RPMI7951 (cell line): ENCODE results near the gene GPRC5B. TPM values are rescaled to one million over a fixed set of nuclear protein-coding genes. Genes with fewer than 3 reads are reported as not detected.
A peak's percentile ranks its signal among the peaks of the same experiment; 100 is the strongest.

ENCODE experiments used
- DNase-seq: peaks from one replicate; pipeline ENCODE4 v3.0.0-alpha.2; 2012; ENCODE audit warnings: low read depth
- total RNA-seq: library from RNA; depleted of rRNA; stranded (reverse); fragments of >200 nt; shearing (Covaris generic); gene quantifications from 2 replicates; pipeline ENCODE4 v1.2.3, GENCODE V29; 2014

The GPRC5B gene
- total RNA-seq, 1 experiment from 2014 or later = 1.2 TPM

GRCh38 chr16:19844945-19845641 lies 39.6 kb downstream of the GPRC5B start:
- peak; percentile 78 for DNase-seq

- DNase-seq = peak; percentile 16
These were observed 41.3 kb downstream of the GPRC5B start for GRCh38 chr16:19843371-19843770.

GRCh38 chr16:19842426-19843157 lies 42.1 kb downstream of the GPRC5B start:
- DNase-seq = no peak

GRCh38 chr16:19841184-19841583 lies 43.5 kb downstream of the GPRC5B start:
- DNase-seq = no peak

- DNase-seq = no peak
These were observed 44.0 kb downstream of the GPRC5B start for GRCh38 chr16:19840524-19841110.

GRCh38 chr16:19837984-19838707 lies 46.5 kb downstream of the GPRC5B start:
- DNase-seq = no peak

GRCh38 chr16:19837331-19837980 lies 47.2 kb downstream of the GPRC5B start:
- no peak for DNase-seq

- no peak for DNase-seq
These were observed 48.7 kb downstream of the GPRC5B start for GRCh38 chr16:19835968-19836421.

- DNase-seq = no peak
These were observed 49.5 kb downstream of the GPRC5B start for GRCh38 chr16:19835196-19835595.

GRCh38 chr16:19833581-19833980 lies 51.1 kb downstream of the GPRC5B start:
- no peak for DNase-seq

GRCh38 chr16:19833176-19833575 lies 51.5 kb downstream of the GPRC5B start:
- DNase-seq = no peak

GRCh38 chr16:19831678-19832077 lies 53.0 kb downstream of the GPRC5B start:
- DNase-seq = peak; percentile 78

GRCh38 chr16:19830902-19831560 lies 53.6 kb downstream of the GPRC5B start:
- DNase-seq = no peak

GRCh38 chr16:19829844-19830692 lies 54.6 kb downstream of the GPRC5B start:
- DNase-seq = no peak

GRCh38 chr16:19824216-19824615 lies 60.4 kb downstream of the GPRC5B start:
- no peak for DNase-seq

GRCh38 chr16:19823322-19823721 lies 61.3 kb downstream of the GPRC5B start:
- DNase-seq = no peak

- DNase-seq = no peak
These were observed 62.1 kb downstream of the GPRC5B start for GRCh38 chr16:19822533-19822932.

- no peak for DNase-seq
These were observed 66.8 kb downstream of the GPRC5B start for GRCh38 chr16:19817875-19818274.

GRCh38 chr16:19817122-19817521 lies 67.5 kb downstream of the GPRC5B start:
- DNase-seq = no peak

GRCh38 chr16:19815418-19815817 lies 69.2 kb downstream of the GPRC5B start:
- DNase-seq = no peak
